Limb (tissue), 2 donors: ENCODE results near the gene LGR4.
"Not testable (repeated sequence)": the region's sequence is repeated elsewhere in the genome, so short reads cannot be mapped to it uniquely, and the experiment has no call there.

ENCODE experiments used
- DNase-seq, 2 donors: peaks; one replicate each; pipeline ENCODE4 v3.0.0-alpha.2; 2016; ENCODE audit errors: extremely low spot score in 2 of 2

Gene LGR4

DNA sequence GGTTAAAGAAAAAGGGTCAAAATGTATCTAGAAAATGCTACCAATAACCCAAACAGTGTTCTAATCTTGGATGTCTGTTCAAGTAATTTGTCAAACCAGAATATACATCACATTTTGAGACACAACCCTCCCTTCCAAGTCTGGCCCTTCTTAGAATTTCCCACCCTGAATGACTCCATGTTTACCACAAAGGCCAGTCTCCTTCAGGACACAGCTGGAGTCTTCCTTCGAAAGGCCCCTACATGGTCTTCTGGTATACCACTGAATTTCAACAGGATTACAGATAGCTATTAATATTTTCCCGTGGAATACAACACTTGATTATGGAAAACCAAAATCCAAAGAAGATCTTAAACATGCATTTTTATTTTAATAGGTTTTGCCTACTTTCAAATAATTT, 119.8 kb downstream of the LGR4 start:
- no peak for DNase-seq

DNA sequence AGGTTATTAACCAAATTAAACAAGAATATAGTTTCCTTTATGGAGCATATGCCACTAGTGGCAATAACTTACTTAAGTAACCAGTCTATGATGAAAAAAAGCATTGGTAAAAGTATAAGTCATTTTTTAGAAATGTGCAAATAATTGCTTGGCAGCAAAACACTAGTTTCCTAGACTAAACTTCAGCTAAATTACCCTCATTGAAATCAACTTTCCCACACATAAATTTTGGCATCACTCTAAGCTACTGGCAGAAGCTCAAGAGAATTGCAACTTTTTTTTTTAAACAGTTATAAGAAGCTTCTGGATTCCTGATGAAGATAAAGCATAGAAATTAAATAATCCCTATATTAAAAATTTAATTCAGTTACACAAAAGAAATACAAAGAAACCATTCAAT, 122.1 kb downstream of the LGR4 start:
- peak in 1 of 2 donors; percentile 27 for DNase-seq

DNA sequence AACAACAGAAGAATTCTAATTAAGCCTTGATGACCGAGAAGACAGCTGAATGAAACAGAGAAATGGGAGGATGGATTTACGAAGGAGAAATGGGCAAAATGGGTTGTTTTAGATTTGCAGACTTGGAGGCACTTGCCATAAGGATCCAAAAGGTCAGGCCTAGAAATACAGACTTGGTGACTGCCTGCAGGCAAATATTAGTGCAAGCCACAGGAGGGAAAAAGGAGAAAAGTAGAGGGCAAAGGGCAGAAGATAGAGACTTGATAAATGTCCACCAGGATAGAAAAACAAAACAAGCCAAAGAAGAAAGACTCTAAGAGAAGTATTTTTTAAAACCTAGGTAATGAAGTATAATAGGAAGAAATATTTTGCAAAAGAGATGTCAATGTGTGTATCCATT, 122.7 kb downstream of the LGR4 start:
- no peak for DNase-seq

DNA sequence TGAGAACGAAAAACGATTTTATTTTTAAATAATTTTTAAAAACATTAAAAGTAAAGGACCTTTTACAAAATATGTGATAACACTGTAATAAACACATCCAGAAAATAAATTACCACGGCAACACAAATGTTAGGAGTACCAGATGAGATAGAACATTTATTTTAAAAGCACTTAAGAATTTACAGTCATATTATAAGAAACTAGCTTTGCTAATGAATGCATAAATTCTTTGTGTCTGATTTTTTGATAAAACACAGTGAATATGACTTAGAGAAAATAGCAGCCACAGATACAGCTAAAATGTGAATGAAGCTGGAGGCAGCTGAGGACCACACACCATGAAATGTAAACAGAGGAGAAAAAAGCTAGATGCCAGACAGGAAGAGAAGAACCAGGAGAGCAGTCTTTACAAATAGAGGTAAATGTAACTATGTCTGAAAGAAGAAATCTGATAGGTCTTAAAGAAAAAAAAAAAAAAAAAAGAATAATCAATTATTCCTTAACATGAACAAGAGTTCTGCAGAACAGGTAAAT, 124.2 kb downstream of the LGR4 start:
- DNase-seq = no peak

DNA sequence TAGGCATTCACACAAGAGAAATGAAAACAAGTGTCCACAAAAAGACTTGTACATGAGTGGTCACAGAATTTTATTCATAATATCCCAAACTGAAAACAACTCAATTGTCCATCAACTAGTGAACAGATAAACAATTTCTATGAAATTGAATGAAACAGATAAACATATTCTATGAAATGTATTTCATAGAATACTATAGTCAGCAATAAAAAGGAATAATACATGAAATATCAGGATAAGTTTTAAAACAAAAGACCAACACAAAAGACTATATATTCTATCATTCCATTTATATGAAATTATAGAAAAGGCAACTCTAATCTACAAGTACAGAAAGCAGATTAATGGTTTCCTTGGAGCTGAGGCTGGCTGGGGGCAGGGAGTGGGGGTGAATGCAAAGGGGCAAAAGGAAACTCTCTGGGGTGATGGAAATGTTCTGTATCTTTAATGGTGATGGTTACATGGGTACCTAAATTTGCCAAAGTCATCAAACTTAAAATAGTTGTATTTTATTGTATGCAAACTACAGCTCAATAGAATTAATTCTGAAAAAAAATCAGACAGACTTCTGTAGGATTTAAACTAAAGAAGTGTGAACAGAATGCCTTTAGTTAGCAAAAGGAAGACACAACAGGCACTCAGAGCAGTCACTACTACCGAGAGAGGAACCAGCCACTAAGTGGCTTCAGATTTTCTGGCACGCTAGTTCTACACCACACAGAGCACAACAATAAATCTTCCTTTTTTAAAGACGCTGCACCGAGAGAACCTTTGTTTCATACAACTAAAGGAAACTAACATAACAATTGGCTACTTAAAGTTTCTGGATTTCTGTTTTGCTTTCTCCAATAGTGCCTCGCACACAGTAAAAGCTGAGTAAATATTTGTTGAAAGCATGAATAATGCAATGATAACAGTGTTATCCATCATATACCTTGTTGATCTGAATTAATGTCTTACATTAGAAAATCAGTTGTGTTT, 124.9 kb downstream of the LGR4 start:
- DNase-seq = no peak

DNA sequence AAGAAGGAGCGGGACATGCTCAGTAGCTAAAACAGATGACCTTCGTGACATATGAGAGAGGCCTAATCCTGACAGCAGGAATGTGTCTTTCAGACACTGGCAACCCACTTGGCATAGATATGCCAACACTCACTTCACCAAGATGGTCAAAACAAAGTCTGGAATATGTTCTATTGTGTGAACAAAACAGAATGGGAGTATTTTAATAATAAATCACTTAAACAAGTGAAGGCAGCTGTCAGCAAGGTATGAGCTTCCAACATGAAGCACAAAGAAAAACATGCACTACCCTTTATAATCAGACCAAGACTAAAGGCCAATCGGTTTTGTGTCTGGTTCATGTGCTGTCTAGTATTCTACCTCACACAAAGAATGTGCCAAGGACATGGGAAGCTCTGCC, 132.6 kb downstream of the LGR4 start:
- DNase-seq = no peak

DNA sequence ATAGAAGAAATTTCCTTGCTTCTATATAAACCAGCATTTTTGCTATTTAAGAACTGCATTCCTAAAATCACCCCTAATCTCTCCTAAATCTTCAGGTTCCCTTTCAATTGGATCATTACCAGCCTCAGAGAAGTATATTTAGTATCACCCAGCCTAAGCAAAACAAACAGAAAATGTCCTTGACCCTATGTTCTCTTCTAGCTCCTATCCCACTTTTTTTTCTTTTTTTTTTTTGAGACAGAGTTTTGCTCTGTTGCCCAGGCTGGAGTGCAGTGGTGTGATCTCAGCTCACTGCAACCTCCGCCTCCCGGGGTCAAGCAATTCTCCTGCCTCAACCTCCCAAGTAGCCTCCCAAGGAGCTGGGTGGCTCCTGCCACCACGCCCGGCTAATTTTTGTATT, 137.8 kb downstream of the LGR4 start:
- not testable (repeated sequence) for DNase-seq

DNA sequence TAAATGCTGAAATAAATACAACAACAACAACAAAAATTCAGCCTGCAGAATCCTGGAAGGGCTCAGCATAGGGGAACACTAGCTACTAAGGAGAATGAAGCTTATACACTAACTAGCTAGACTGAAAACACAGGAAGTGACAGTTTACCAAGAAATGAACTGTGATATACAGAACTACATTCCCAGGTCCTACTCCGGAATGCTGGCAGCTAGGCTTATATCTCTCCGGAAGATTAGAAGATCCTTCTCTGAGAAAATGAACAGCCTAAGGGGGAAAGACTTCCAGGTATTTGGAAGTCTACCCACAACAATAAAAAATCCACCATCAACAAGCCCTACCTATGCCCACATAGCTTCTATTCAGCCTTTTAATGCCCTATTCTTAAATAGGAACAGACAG, 140.6 kb downstream of the LGR4 start:
- no peak for DNase-seq

DNA sequence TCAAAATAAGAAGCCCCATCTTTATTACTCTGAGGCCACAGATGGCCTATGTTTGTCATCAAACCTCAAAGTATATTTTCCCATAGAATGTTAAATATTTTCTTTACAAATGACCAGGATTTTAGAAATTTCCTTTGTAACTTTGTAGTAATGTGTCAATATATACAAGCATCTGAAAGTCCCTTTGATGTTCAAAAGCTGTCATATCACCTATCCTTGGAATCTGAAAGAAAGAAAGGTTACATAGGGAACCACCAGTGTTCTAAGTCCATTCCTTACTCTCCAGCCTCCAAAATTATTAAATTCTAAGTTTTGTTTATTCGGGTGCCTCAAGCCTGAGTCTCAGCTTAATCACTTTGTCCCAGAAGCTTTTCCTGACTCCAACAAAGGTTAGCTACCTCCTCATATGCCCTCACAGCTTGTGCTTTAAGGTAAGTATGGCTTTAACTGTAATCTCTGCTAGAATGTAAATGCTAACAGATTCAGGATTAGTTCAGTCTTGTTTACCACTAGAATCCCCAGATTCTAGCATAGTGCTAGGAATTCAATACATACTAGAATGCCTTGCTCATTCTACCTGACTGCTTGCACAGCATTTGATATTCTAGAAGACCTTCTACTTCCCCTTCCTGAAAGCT, 141.8 kb downstream of the LGR4 start:
- no peak for DNase-seq

DNA sequence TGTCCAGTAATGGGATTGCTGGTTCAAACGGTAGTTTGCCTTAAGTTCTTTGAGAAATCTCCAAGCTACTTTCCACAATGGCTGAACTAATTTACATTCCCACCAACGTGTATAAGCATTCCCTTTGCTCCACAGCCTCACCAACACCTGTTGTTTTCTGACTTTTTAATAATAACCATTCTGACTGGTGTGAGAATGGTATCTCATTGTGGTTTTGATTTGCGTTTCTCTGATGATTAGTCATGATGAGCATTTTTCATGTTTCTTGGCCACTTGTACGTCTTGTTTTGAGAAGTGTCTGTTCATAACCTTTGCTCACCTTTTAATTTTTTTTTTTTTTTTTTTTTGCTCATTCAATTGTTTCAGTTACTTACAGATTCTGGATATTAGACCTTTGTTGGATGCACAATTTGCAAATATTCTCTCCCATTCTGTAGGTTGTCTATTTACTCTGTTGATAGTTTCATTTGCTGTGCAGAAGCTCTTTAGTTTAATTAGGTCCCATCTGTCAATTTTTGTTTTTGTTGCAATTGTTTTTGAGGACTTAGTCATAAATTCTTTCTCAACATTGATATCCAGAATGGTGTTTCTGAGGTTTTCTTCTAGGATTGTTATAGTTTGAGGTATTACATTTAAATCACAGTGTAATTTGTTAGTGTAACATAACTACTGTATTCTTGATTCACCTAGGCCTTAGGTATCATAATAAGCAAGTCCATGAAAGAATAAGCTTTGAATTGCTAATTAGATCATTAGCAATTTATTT, 142.5 kb downstream of the LGR4 start:
- no peak for DNase-seq

DNA sequence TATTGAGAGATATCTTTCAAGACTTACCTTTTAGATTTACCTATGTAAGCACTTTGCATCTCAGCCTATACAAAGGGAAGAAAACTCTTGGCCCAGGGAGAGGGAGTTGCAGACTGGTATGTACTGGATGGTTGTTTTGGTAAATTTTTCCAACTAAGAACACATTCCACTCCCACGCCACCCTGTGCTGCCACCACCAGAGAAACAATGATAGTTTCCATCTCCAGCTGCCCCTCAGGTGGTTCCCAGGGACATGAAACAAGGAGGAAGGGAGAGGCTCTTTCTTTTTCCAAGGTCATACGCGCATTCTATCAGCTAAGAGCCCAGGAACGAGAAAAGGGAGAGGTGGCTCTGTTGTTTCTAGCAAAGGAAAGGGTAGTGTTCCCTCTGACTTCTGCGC, 144.0 kb downstream of the LGR4 start:
- DNase-seq = no peak

DNA sequence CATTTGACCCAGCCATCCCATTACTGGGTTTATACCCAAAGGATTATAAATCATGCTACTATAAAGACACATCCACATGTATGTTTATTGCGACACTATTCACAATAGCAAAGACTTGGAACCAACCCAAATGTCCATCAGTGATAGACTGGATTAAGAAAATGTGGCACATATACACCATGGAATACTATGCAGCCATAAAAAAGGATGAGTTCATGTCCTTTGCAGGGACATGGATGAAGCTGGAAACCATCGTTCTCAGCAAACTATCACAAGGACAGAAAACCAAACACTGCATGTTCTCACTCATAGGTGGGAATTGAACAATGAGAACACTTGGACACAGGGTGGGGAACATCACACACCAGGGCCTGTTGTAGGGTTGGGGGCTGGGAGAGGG, 145.5 kb downstream of the LGR4 start:
- DNase-seq = not testable (repeated sequence)

DNA sequence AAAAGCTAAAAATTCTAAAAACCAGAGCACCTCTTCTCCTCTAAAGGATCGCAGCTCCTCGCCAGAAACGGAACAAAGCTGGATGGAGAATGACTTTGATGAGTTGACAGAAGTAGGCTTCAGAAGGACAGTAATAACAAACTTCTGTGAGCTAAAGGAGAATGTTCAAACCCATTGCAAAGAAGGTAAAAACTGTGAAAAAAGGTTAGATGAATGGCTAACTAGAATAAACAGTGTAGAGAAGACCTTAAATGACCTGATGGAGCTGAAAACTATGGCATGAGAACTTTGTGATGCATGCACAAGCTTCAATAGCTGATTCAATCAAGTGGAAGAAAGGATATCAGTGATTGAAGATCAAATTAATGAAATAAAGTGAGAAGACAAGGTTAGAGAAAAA, 150.4 kb downstream of the LGR4 start:
- DNase-seq = not testable (repeated sequence)

DNA sequence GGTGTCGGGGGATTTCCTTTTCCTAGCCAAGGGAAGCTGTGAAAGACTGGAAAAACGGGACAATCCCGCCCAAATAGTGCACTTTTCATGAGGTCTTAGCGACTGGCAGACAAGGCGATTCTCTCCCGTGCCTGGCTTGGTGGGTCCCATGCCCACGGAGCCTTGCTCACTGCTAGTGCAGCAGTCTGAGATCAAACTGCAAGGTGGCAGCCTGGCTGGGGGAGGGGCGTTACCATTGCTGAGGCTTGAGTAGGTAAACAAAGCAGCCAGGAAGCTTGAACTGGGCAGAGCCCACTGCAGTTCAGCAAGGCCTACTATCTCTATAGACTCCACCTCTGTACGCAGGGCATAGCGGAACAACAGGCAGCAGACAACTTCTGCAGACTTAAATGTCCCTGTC, 151.2 kb downstream of the LGR4 start:
- DNase-seq = not testable (repeated sequence)

DNA sequence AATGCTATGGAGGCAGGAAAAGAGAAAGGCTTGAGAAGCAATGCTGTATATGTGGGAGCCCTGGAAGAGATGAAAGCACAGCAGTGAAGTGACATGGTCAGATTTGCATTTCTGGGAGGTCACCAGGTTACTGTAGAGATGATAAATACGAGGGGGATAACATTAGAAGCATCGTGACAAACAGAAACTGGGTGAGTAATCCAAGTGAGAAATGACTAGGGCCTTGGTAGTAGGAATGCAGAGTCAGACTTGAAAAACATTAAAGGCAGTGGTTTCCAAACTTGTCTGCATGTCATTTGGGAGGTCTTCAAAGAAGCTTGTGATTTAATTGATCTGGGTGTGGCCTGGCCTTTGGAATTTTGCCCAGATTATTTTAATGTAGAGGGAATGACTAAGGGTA, 153.5 kb downstream of the LGR4 start:
- DNase-seq = no peak

DNA sequence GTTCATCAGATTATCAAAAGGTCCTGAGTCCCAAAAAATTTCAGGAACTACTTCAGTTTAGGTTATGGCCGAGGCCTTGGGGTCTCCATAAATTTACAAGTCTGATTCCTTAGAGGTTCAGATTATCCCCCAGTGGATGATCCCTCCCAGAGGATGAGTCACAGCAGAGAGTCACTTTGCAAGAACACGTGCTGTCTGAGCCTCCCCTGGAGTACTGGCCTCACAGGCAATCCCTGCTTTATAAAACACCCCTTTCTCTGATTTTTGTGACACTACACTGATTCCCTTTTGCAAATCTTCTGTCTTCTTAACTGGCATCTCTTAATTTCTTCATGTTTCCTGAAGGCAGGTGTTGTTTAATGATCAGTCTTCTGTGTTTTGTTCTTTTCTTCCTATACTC, 154.8 kb downstream of the LGR4 start:
- no peak for DNase-seq
